Measurements from ENCODE around the gene SETBP1.
"Not testable (repeated sequence)": the region's sequence is repeated elsewhere in the genome, so short reads cannot be mapped to it uniquely, and the experiment has no call there.

Gene SETBP1

GRCh38 chr18:44708451-44709083 lies 27.9 kb downstream of the SETBP1 start:
- DNase-seq: no peak

GRCh38 chr18:44709307-44710126 lies 28.8 kb downstream of the SETBP1 start:
- peak in 1 of 2 donors; percentile 8 for DNase-seq

- DNase-seq: no peak
These were observed 30.2 kb downstream of the SETBP1 start for GRCh38 chr18:44710931-44711330.

DNA sequence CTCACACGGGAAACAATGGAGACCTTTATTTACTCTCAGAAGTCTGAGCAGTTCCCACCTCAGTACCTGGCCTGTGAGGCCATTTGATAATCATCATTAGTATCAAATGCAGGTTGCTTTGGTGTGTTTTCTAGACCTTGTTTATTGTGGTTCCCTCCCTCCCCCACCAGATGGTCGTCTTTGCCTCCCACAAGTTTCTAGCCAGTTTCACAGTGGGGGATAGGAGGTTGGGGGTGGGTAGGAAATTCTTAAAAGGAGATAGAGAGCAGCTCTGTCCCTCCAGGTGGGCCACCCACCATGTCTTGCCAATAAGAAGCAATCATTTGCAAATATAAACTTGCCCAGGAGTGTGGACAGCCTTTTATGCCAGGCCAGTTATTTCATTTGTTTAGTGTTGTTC lies 31.3 kb downstream of the SETBP1 start:
- no peak for DNase-seq

DNA sequence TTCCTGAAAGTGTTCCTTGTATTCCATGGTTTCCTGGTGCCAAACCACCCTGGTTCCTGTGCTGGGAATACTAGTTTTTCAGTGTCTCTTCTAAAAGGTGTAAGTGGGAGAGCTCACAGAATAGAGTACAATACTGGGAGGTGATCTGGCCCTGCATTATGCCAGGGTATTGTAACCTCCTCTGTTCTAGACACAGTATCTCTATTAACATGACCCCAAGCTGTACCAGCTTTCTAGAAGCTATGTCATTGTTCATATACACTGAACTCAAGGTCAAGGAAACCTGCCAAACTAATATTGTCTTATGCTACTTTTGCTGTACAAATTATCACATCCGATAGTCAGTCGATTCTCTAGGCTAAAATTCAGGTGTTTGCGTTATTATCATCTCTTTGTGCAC lies 32.7 kb downstream of the SETBP1 start:
- no peak for DNase-seq

GRCh38 chr18:44714376-44714775 lies 33.7 kb downstream of the SETBP1 start:
- no peak for DNase-seq

GRCh38 chr18:44715245-44715644 lies 34.6 kb downstream of the SETBP1 start:
- DNase-seq: no peak

GRCh38 chr18:44715842-44716241 lies 35.2 kb downstream of the SETBP1 start:
- no peak for DNase-seq

GRCh38 chr18:44716697-44717163 lies 36.0 kb downstream of the SETBP1 start:
- DNase-seq: no peak

- DNase-seq: no peak
These were observed 38.9 kb downstream of the SETBP1 start for GRCh38 chr18:44719519-44720060.

DNA sequence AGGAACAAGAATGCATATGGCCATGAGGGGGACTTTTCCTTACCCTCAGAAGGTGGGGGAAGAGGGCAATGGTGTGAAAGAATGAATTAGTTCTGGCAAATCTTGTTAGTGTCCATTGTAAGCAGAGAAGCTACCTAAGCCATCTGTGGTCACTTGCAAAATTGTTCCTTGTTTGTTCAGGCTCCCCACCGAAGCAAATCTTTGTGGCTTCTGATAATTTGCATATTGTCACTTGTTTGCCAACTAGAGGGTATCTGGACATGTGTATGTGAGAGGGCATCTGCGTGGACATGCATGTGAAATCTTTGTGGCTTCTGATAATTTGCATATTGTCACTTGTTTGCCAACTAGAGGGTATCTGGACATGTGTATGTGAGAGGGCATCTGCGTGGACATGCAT lies 41.1 kb downstream of the SETBP1 start:
- not testable (repeated sequence) for DNase-seq

GRCh38 chr18:44723411-44723810 lies 42.7 kb downstream of the SETBP1 start:
- peak; percentile 11 to 16 for DNase-seq

- no peak for DNase-seq
These were observed 43.6 kb downstream of the SETBP1 start for GRCh38 chr18:44724105-44724778.

GRCh38 chr18:44725300-44726058 lies 44.8 kb downstream of the SETBP1 start:
- DNase-seq: peak; percentile 58 to 71

DNA sequence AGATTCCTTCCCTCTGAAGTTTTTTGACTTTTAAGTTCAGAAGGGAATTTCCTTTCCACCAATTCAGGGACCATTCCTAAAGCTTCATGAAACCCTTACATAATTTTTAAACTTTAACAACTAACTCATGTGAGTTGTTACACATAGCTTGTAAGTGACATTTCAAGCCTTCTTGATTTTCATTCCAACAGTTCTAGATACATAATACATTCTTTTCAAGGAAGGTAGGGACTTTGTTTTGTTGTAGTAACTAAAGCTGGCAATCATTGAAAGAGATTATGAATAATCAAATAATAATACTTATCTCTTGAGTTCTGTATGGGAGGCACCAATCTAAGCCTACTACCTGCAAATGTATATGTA lies 45.4 kb downstream of the SETBP1 start:
- DNase-seq: no peak

DNA sequence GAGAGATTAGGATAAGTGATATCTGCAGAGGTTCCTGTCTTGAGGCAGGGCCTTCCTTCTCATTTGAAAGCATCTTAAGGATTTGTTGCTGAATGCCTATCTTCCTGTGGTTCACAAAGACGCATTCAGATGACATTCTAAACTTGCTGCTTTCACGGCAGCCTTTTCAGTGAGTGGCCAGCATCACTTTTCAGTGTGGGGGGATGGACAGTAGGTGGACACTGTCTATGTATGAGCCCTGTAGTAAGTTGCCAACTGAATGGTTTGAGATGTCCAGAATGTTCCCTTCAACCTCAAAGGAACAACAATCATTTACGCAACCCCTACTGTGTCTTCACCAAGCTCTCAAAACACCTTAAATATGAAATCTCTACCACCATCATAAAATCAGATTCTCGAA lies 46.6 kb downstream of the SETBP1 start:
- DNase-seq: no peak

- peak; percentile 44 to 48 for DNase-seq
These were observed 49.0 kb downstream of the SETBP1 start for GRCh38 chr18:44729631-44730101.

GRCh38 chr18:44730803-44731529 lies 50.3 kb downstream of the SETBP1 start:
- no peak for DNase-seq

DNA sequence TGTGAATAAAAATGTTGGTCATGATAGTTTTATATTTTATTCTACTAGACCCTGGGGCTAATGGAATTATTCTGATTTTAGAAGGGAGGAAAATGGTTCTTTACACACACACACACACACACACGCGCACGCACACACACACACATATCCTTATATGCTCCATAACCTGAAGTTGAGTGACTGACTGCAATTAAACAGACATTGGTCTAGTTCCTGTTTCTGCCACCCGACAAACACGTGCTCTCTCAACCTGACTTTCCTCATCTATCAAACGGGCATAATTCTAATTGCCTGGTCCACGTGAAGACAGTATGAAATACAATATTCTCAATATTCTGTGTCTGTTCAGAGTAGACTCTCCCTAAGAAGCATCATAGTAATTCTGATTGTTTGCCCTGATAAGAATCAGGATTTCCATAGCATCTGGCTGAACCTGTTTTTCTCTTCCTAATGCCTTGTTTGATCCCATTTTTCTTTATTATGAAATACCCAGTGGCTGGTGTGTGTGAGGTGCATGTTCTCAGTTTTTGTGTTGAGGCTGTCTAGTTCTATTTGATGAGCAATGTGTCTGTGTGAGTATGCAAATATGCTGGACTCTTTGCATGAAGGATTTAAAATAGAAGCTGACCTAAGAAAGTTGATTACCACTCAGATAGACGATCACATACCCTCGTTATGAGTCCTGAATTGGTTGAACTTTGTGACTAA lies 51.0 kb downstream of the SETBP1 start:
- peak in 1 of 2 donors; percentile 25 for DNase-seq

GRCh38 chr18:44732238-44732563 lies 51.5 kb downstream of the SETBP1 start:
- no peak for DNase-seq

DNA sequence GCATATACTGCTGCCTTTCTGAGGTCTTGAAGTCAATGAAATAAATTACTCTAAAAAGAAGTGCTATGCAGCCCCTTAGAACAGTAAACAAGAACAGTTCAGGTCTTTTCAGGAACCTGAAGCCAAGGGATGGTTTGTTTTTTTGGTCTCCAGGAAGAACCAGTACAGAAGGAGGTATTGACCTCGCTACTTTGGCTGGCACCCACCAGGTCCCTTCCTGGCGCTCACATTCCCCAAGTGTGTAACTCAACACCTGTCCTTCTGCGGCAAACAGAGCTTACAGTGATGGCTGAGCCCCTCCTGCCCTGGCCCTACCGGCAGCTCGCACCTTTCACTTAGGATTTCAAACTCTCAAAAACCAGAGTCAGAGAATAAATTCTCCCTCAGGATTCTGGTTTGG lies 51.9 kb downstream of the SETBP1 start:
- DNase-seq: no peak
